NCI-H1436 treated with DMSO at 0.1 percent for 48 hours (cell line): Measurements from ENCODE around the gene TBC1D19.
"Not testable (repeated sequence)": the region's sequence is repeated elsewhere in the genome, so short reads cannot be mapped to it uniquely, and the experiment has no call there.

Source experiments
- DNase-seq: peaks from one replicate; lab custom pipeline; 2025; lab: John Stamatoyannopoulos, UW

The TBC1D19 gene

GRCh38 chr4:26583865-26584652 is at the start of gene TBC1D19:
Gene TBC1D19 (plus strand): TSS chr4:26584084. CDS start chr4:26584194, 110 bp downstream.
- DNase-seq: peak; percentile 65

- DNase-seq: no peak
These were observed 40.9 kb upstream of the TBC1D19 start for GRCh38 chr4:26542991-26543390.

- DNase-seq: no peak
These were observed 39.5 kb upstream of the TBC1D19 start for GRCh38 chr4:26544421-26544820.

- DNase-seq: not testable (repeated sequence)
These were observed 35.5 kb upstream of the TBC1D19 start for GRCh38 chr4:26548379-26548778.

GRCh38 chr4:26557164-26557563 is 26.7 kb upstream of the TBC1D19 start:
- DNase-seq: no peak

- no peak for DNase-seq
These were observed 25.6 kb upstream of the TBC1D19 start for GRCh38 chr4:26558166-26558895.

GRCh38 chr4:26566133-26566532 is 17.8 kb upstream of the TBC1D19 start:
- no peak for DNase-seq

- no peak for DNase-seq
These were observed 15.4 kb upstream of the TBC1D19 start for GRCh38 chr4:26568446-26568994.

- no peak for DNase-seq
These were observed 13.3 kb upstream of the TBC1D19 start for GRCh38 chr4:26570596-26570995.

GRCh38 chr4:26573389-26573794 is 10.5 kb upstream of the TBC1D19 start:
- no peak for DNase-seq

GRCh38 chr4:26574563-26574962 is 9.3 kb upstream of the TBC1D19 start:
- peak; percentile 36 for DNase-seq

GRCh38 chr4:26576231-26576739 is 7.6 kb upstream of the TBC1D19 start:
- DNase-seq: no peak

- DNase-seq: no peak
These were observed 6.8 kb upstream of the TBC1D19 start for GRCh38 chr4:26577066-26577465.

- DNase-seq: no peak
These were observed 4.7 kb upstream of the TBC1D19 start for GRCh38 chr4:26579169-26579568.

- DNase-seq: not testable (repeated sequence)
These were observed 2.5 kb upstream of the TBC1D19 start for GRCh38 chr4:26581341-26581740.

- peak; percentile 65 for DNase-seq
These were observed 383 bp upstream of the TBC1D19 start for GRCh38 chr4:26583538-26583864.

GRCh38 chr4:26584725-26585124 is 841 bp downstream of the TBC1D19 start:
- no peak for DNase-seq

- DNase-seq: no peak
These were observed 5.8 kb downstream of the TBC1D19 start for GRCh38 chr4:26589705-26590104.

GRCh38 chr4:26590639-26591038 is 6.8 kb downstream of the TBC1D19 start:
- no peak for DNase-seq

GRCh38 chr4:26593557-26593956 is 9.7 kb downstream of the TBC1D19 start:
- DNase-seq: not testable (repeated sequence)

- DNase-seq: no peak
These were observed 10.5 kb downstream of the TBC1D19 start for GRCh38 chr4:26594371-26594770.

GRCh38 chr4:26594778-26595177 is 10.9 kb downstream of the TBC1D19 start:
- no peak for DNase-seq

- DNase-seq: no peak
These were observed 13.0 kb downstream of the TBC1D19 start for GRCh38 chr4:26596843-26597242.
